ENCODE data around the gene CCL22. TPM values are rescaled to one million over a fixed set of nuclear protein-coding genes. Genes with fewer than 3 reads are reported as not detected.
"Not testable (repeated sequence)": the region's sequence is repeated elsewhere in the genome, so short reads cannot be mapped to it uniquely, and the experiment has no call there.

The CCL22 gene
- total and polyA plus RNA-seq, 2 experiments from 2014 or later, result 0.13 TPM; not detected in 1

DNA sequence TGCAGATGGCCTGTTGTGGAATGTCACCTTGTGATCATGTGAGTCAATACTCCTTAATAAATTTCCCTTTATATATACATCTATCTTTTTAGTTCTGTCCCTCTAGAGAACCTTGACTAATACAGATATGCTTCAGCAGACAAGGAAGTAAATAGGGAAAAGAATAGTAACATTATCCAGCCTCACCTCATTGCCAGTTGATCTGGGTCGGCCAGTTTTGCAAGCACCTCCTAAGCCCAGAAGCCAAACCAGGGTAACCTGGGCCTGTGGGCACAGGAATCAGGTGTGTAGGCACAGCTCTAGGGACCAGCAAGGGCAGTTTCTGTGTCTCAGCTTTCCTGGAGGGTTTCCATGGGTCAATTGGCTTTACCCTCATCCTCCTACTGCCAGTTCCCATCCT lies 34.1 kb downstream of the CCL22 start:
- H3K4me2 ChIP-seq, result no peak overlapping the region
- H3K9me3 ChIP-seq (ENCODE audit: low read depth), result no peaks in the 10 kb centered on the region
- 71% methylated on average over 1 of the region's 1 CpG for WGBS (ENCODE audit: low lambda C conversion rate, missing lambda C conversion rate)
- no peak overlapping the region for H2AFZ ChIP-seq
- DNase-seq (ENCODE audit: low spot score), result no peak
- no peak overlapping the region for H3K4me3 ChIP-seq
- H3K27me3 ChIP-seq, result no peaks in the 10 kb centered on the region
- H3K4me1 ChIP-seq (ENCODE audit: insufficient read depth), result peaks cover 3% of the 10 kb centered on the region
- H3K27ac ChIP-seq, result no peak overlapping the region
- H4K20me1 ChIP-seq (ENCODE audit: insufficient read depth, poor library complexity, severe bottlenecking), result no peaks in the 10 kb centered on the region
- no peak for TF ChIP-seq EZH2 (IDR thresholded peaks at IDR 0.05; ENCODE audit: borderline replicate concordance)
- TF ChIP-seq CTCF (IDR thresholded peaks at IDR 0.05; ENCODE audit: poor library complexity), result no peak
- no peak for TF ChIP-seq EZH2phosphoT487 (IDR thresholded peaks at IDR 0.05; ENCODE audit: low read depth, severe bottlenecking, unreplicated experiment)
- no peaks in the 10 kb centered on the region for H3K79me2 ChIP-seq
- no peaks in the 10 kb centered on the region for H3K9me2 ChIP-seq (replicated peaks; ENCODE audit: insufficient read depth)
- no peaks in the 10 kb centered on the region for H3K36me3 ChIP-seq (replicated peaks; ENCODE audit: insufficient read depth, low read depth)

DNA sequence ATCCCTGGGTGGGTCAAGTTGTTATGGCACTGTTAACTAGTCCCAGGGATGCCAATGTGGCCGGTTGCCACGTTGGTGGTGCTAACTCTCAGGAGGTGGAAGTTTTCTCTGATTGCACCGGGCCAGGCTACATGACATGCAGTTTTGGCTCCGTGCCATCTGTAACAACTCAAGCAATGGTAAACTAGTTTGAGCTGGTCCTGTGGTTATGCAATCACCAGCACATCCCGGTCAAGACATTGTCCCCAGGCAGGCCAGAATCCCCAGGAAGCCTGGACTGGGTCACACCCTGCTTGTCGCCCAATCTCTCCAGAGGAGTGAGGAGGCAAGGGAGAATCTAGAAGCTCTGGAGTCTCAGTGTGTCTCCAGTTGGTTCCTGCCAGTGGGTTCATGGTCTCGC lies 35.9 kb downstream of the CCL22 start:
- H3K4me3 ChIP-seq, result no peak overlapping the region
- no peaks in the 10 kb centered on the region for H3K36me3 ChIP-seq (replicated peaks; ENCODE audit: insufficient read depth, low read depth)
- H4K20me1 ChIP-seq (ENCODE audit: insufficient read depth, poor library complexity, severe bottlenecking), result no peaks in the 10 kb centered on the region
- no peaks in the 10 kb centered on the region for H3K9me2 ChIP-seq (replicated peaks; ENCODE audit: insufficient read depth)
- peak; percentile 63 for DNase-seq (ENCODE audit: low spot score)
- H2AFZ ChIP-seq, result no peak overlapping the region
- no peaks in the 10 kb centered on the region for H3K9me3 ChIP-seq (ENCODE audit: low read depth)
- H3K27me3 ChIP-seq, result no peaks in the 10 kb centered on the region
- TF ChIP-seq EZH2phosphoT487 (IDR thresholded peaks at IDR 0.05; ENCODE audit: low read depth, severe bottlenecking, unreplicated experiment) (no peak), CTCF (IDR thresholded peaks at IDR 0.05; ENCODE audit: poor library complexity) (no peak), EZH2 (IDR thresholded peaks at IDR 0.05; ENCODE audit: borderline replicate concordance) (no peak)
- 85% methylated on average over 7 of the region's 7 CpGs for WGBS (ENCODE audit: low lambda C conversion rate, missing lambda C conversion rate)
- H3K4me2 ChIP-seq, result no peak overlapping the region
- no peaks in the 10 kb centered on the region for H3K4me1 ChIP-seq (ENCODE audit: insufficient read depth)
- H3K27ac ChIP-seq, result no peak overlapping the region
- H3K79me2 ChIP-seq, result no peaks in the 10 kb centered on the region

DNA sequence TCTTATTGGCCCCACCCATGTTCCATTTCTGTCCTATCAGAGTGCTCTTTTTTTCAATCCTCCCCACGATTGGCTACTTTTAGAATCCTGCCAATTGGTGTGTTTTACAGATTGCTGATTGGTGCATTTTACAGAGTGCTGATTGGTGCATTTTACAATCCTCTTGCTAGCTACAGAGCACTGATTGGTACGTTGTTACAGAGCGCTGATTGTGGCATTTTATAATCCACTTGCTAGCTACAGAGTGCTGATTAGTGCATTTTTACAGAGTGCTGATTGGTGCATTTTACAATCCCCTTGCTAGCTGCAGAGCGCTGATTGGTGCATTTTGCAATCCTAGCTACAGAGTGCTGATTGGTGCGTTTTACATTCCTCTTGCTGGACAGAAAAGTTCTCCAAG lies 36.4 kb downstream of the CCL22 start:
- no peaks in the 10 kb centered on the region for H3K9me3 ChIP-seq (ENCODE audit: low read depth)
- H3K27me3 ChIP-seq, result no peaks in the 10 kb centered on the region
- TF ChIP-seq CTCF (IDR thresholded peaks at IDR 0.05; ENCODE audit: poor library complexity) (no peak), EZH2phosphoT487 (IDR thresholded peaks at IDR 0.05; ENCODE audit: low read depth, severe bottlenecking, unreplicated experiment) (no peak), EZH2 (IDR thresholded peaks at IDR 0.05; ENCODE audit: borderline replicate concordance) (no peak)
- no peak overlapping the region for H3K4me3 ChIP-seq
- no peaks in the 10 kb centered on the region for H3K4me1 ChIP-seq (ENCODE audit: insufficient read depth)
- 90% methylated on average over 5 of the region's 5 CpGs for WGBS (ENCODE audit: low lambda C conversion rate, missing lambda C conversion rate)
- H3K79me2 ChIP-seq, result no peaks in the 10 kb centered on the region
- H3K36me3 ChIP-seq (replicated peaks; ENCODE audit: insufficient read depth, low read depth), result no peaks in the 10 kb centered on the region
- H2AFZ ChIP-seq, result no peak overlapping the region
- H3K27ac ChIP-seq, result no peak overlapping the region
- no peaks in the 10 kb centered on the region for H4K20me1 ChIP-seq (ENCODE audit: insufficient read depth, poor library complexity, severe bottlenecking)
- H3K4me2 ChIP-seq, result no peak overlapping the region
- no peak for DNase-seq (ENCODE audit: low spot score)
- H3K9me2 ChIP-seq (replicated peaks; ENCODE audit: insufficient read depth), result no peaks in the 10 kb centered on the region

- TF ChIP-seq CTCF (IDR thresholded peaks at IDR 0.05; ENCODE audit: poor library complexity) (no peak), EZH2 (IDR thresholded peaks at IDR 0.05; ENCODE audit: borderline replicate concordance) (no peak), EZH2phosphoT487 (IDR thresholded peaks at IDR 0.05; ENCODE audit: low read depth, severe bottlenecking, unreplicated experiment) (no peak)
- Histone ChIP-seq H3K9me3 (ENCODE audit: low read depth) (no peaks in the 10 kb centered on the region), H3K9me2 (replicated peaks; ENCODE audit: insufficient read depth) (no peaks in the 10 kb centered on the region), H3K4me2 (no peak overlapping the region), H2AFZ (no peak overlapping the region), H4K20me1 (ENCODE audit: insufficient read depth, poor library complexity, severe bottlenecking) (no peaks in the 10 kb centered on the region), H3K4me1 (ENCODE audit: insufficient read depth) (no peaks in the 10 kb centered on the region), H3K36me3 (replicated peaks; ENCODE audit: insufficient read depth, low read depth) (no peaks in the 10 kb centered on the region), H3K79me2 (no peaks in the 10 kb centered on the region), H3K27ac (no peak overlapping the region), H3K27me3 (no peaks in the 10 kb centered on the region), H3K4me3 (no peak overlapping the region)
- 83% methylated on average over 4 of the region's 4 CpGs for WGBS (ENCODE audit: low lambda C conversion rate, missing lambda C conversion rate)
- DNase-seq (ENCODE audit: low spot score), result no peak
Observed at GRCh38 chr16:57396786-57397185, 38.2 kb downstream of the CCL22 start.

DNA sequence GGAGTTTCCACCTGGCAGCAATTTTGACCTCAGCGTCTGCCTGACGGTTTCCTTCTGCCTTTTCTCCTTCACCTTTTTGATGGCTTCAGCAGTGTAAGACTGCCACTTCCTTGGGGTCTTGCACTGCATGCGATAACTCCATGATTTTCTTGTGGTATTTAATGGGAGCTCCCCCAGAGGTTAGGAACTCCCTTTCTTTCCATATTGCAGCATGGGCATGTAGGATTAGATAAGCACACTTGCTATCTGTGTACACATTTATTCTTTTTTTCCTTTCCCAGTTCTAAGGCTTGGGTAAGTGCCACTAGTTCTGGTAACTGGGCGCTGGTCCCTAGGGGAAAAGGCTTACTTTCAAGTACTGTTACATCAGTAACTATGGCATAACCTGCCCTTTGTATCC lies 38.9 kb downstream of the CCL22 start:
- not testable (repeated sequence) for H3K9me2 ChIP-seq (replicated peaks; ENCODE audit: insufficient read depth); H3K9me3 ChIP-seq (ENCODE audit: low read depth); H4K20me1 ChIP-seq (ENCODE audit: insufficient read depth, poor library complexity, severe bottlenecking); H3K27me3 ChIP-seq; H3K27ac ChIP-seq; H3K4me2 ChIP-seq; H3K36me3 ChIP-seq (replicated peaks; ENCODE audit: insufficient read depth, low read depth); H3K4me3 ChIP-seq; H3K4me1 ChIP-seq (ENCODE audit: insufficient read depth); H2AFZ ChIP-seq; DNase-seq (ENCODE audit: low spot score); H3K79me2 ChIP-seq
- 91% methylated on average over 4 of the region's 4 CpGs for WGBS (ENCODE audit: low lambda C conversion rate, missing lambda C conversion rate)
